CD4-positive, alpha-beta T cell (primary cell): ENCODE measurements around the gene C5orf47. TPM values are rescaled to one million over a fixed set of nuclear protein-coding genes. Genes with fewer than 3 reads are reported as not detected.

Experiments
- ATAC-seq: fragments of 200-7000 bp; cut with Tn5 transposase; one replicate; pipeline ENCODE4 v1.10.0; 2022; ENCODE audit warnings: mild to moderate bottlenecking; ENCODE audit not compliant: poor library complexity
- CTCF ChIA-PET: fragments of 350-600 bp; sonication (Branson Sonifier 250); formaldehyde crosslinking; loops from one replicate; lab custom pipeline; 2021; ENCODE audit warnings: antibody characterized with exemption, inconsistent platforms; lab: Charles Lee
- POLR2A ChIA-PET: fragments of 350-600 bp; sonication (Branson Sonifier 250); formaldehyde crosslinking; loops from one replicate; lab custom pipeline; 2021; ENCODE audit warnings: antibody characterized with exemption, inconsistent platforms; lab: Charles Lee
- DNase-seq, 14 experiments: peaks; one replicate each; pipeline ENCODE4 v3.0.0-alpha.2; 2013 to 2020; ENCODE audit warnings: mixed read lengths in 2 of 14
- H3K27ac ChIP-seq, 2 donors: one replicate each; pipeline versions ENCODE4 v1.5.1 to v1.7.0; 2013; ENCODE audit warnings: low read length in 2 of 2, low read depth in 1 of 2, mild to moderate bottlenecking in 1 of 2
- H3K27me3 ChIP-seq, 2 experiments: 1 replicate in 1 of 2; 2 replicates in 1 of 2; pipeline versions ENCODE4 v1.6.1 to v1.7.0; 2013; ENCODE audit warnings: low read length in 2 of 2, control low read depth in 1 of 2, mild to moderate bottlenecking in 1 of 2, moderate library complexity in 1 of 2; ENCODE audit not compliant: insufficient read depth in 2 of 2, control insufficient read depth in 1 of 2
- H3K36me3 ChIP-seq: one replicate; pipeline ENCODE4 v1.6.1; 2013; ENCODE audit warnings: low read length, control low read depth; ENCODE audit not compliant: insufficient read depth
- H3K4me1 ChIP-seq: one replicate; pipeline ENCODE4 v1.6.1; 2013; ENCODE audit warnings: low read length, control low read depth; ENCODE audit not compliant: insufficient read depth
- H3K4me3 ChIP-seq: one replicate; pipeline ENCODE4 v1.5.1; 2013; ENCODE audit warnings: mild to moderate bottlenecking, low read length, moderate library complexity
- H3K9me3 ChIP-seq, 2 experiments: 1 replicate in 1 of 2; 2 replicates in 1 of 2; pipeline versions ENCODE4 v1.6.1 to v1.7.0; 2013; ENCODE audit warnings: low read length in 2 of 2, mild to moderate bottlenecking in 2 of 2, control low read depth in 1 of 2, moderate library complexity in 1 of 2; ENCODE audit not compliant: control insufficient read depth in 1 of 2, insufficient read depth in 1 of 2
- H3K27ac Mint-ChIP-seq: one replicate; pipeline ENCODE4 v1.8.0; 2020; ENCODE audit warnings: mixed read lengths
- H3K27me3 Mint-ChIP-seq: one replicate; pipeline ENCODE4 v1.8.0; 2021; ENCODE audit warnings: mixed read lengths
- H3K36me3 Mint-ChIP-seq: one replicate; pipeline ENCODE4 v1.8.0; 2021; ENCODE audit warnings: low read depth, mixed read lengths
- H3K4me1 Mint-ChIP-seq: one replicate; pipeline ENCODE4 v1.8.0; 2021; ENCODE audit warnings: low read depth, mixed read lengths
- H3K4me3 Mint-ChIP-seq: one replicate; pipeline ENCODE4 v1.8.0; 2020; ENCODE audit warnings: mild to moderate bottlenecking, mixed read lengths
- H3K9me3 Mint-ChIP-seq: one replicate; pipeline ENCODE4 v1.8.0; 2020; ENCODE audit warnings: mixed read lengths
- intact Hi-C, 2 experiments: fragments of 100-400 bp; cut with DNase I in 1 of 2; cut with micrococcal nuclease in 1 of 2; formaldehyde crosslinking; loops; one replicate each; pipeline versions ENCODE4 v1.15.1 to v1.9.0; 2023 to 2025; cut with DNase I, micrococcal nuclease
- total RNA-seq, 174 experiments: library from RNA in 2 of 174; stranded (reverse) in 2 of 174; gene quantifications; one replicate each; pipeline ENCODE4 v1.2.3 and lab custom pipeline; 2021 to 2026
- TF ChIP-seq, protein P1 (sequence below): fragments of 200-600 bp; IDR thresholded peaks from one replicate; pipeline ENCODE4 v1.8.0; 2022; ENCODE audit warnings: antibody characterized with exemption, mild to moderate bottlenecking

C5orf47 gene
- total RNA-seq, 2 experiments from 2014 or later = not detected

GRCh38 chr5:173972607-173972924 is 16.4 kb upstream of the C5orf47 start:
- no peak overlapping the region for H3K27ac Mint-ChIP-seq
- intact Hi-C loops = loop anchor here in 1 of 2 experiments (2.0 to 10.0 kb wide), 4 partner anchors 85 to 1008 kb away; partner anchors contain the start of gene CPEB4
- H3K4me3 Mint-ChIP-seq = peak overlapping the region; percentile 82

GRCh38 chr5:173972925-173973615 is 15.9 kb upstream of the C5orf47 start:
- Mint-ChIP-seq H3K27me3 (peaks cover 20% of the 10 kb centered on the region), H3K27ac (no peak overlapping the region), H3K4me1 (peaks cover 12% of the 10 kb centered on the region), H3K9me3 (no peaks in the 10 kb centered on the region), H3K4me3 (peak overlapping the region; percentile 82), H3K36me3 (no peaks in the 10 kb centered on the region)
- TF ChIP-seq, protein P1, sequence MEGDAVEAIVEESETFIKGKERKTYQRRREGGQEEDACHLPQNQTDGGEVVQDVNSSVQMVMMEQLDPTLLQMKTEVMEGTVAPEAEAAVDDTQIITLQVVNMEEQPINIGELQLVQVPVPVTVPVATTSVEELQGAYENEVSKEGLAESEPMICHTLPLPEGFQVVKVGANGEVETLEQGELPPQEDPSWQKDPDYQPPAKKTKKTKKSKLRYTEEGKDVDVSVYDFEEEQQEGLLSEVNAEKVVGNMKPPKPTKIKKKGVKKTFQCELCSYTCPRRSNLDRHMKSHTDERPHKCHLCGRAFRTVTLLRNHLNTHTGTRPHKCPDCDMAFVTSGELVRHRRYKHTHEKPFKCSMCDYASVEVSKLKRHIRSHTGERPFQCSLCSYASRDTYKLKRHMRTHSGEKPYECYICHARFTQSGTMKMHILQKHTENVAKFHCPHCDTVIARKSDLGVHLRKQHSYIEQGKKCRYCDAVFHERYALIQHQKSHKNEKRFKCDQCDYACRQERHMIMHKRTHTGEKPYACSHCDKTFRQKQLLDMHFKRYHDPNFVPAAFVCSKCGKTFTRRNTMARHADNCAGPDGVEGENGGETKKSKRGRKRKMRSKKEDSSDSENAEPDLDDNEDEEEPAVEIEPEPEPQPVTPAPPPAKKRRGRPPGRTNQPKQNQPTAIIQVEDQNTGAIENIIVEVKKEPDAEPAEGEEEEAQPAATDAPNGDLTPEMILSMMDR = peak; percentile 79
- ChIA-PET CTCF (interaction anchor here (0.8 to 3.0 kb wide), 11 partner anchors 38 to 679 kb away, joined by 3 to 22 read pairs (median 3); partner anchors contain the start of gene BOD1), POLR2A (interaction anchor here (1.1 to 2.6 kb wide), 3 partner anchors 55 to 357 kb away, joined by 5 to 18 read pairs (median 6); partner anchors contain the start of genes BOD1 and CPEB4)
- Histone ChIP-seq H3K4me1 (peaks cover 14% of the 10 kb centered on the region), H3K27ac (no peak overlapping the region), H3K4me3 (peak overlapping the region; percentile 45), H3K9me3 (no peaks in the 10 kb centered on the region), H3K36me3 (no peaks in the 10 kb centered on the region), H3K27me3 (peaks cover 0 to 4% of the 10 kb centered on the region in 2 experiments)
- intact Hi-C loops = loop anchor here (1.0 to 10.0 kb wide), 5 partner anchors 86 to 1008 kb away; partner anchors contain the start of gene CPEB4 (in 1 of the 2)
- ATAC-seq (peak; percentile 82), DNase-seq (peak; percentile 62 to 86 (median 68))

More at GRCh38 chr5:173972607-173972924, 16.4 kb upstream of the C5orf47 start:
- peaks cover 14% of the 10 kb centered on the region for H3K4me1 ChIP-seq
- no peaks in the 10 kb centered on the region for H3K36me3 Mint-ChIP-seq
- DNase-seq = no peak
- H3K27me3 Mint-ChIP-seq = peaks cover 16% of the 10 kb centered on the region
- no peak for ATAC-seq
- no peaks in the 10 kb centered on the region for H3K36me3 ChIP-seq
- TF ChIP-seq, protein P1 = no peak
- CTCF ChIA-PET = interaction anchor here (1.0 to 3.0 kb wide), 9 partner anchors 42 to 679 kb away, joined by 3 to 22 read pairs (median 3); partner anchors contain the start of gene BOD1
- no peaks in the 10 kb centered on the region for H3K9me3 Mint-ChIP-seq
- POLR2A ChIA-PET = interaction anchor here (1.1 to 2.6 kb wide), 3 partner anchors 54 to 357 kb away, joined by 5 to 18 read pairs (median 6); partner anchors contain the start of genes BOD1 and CPEB4
- peaks cover 0 to 4% of the 10 kb centered on the region in 2 experiments for H3K27me3 ChIP-seq
- no peak overlapping the region for H3K27ac ChIP-seq
- H3K4me1 Mint-ChIP-seq = peaks cover 12% of the 10 kb centered on the region
- peak overlapping the region; percentile 45 for H3K4me3 ChIP-seq
- no peaks in the 10 kb centered on the region for H3K9me3 ChIP-seq

DNA sequence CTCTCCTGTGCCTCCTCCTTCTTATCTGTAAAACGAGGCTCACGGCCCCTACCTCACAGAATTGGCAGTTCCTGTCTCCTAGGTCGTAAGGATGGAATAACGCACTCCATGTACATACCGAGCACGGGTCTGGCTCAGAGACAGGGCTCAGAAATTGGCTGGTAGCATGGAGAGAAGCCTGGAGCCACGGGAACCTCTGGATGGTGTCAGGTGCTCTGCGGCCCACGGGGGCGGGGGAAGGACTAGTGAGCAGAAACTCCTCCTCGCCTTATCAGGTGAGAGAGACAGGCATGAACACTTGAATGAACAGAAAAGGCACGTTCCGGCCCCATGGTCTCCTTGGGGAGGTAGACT is 15.4 kb upstream of the C5orf47 start:
- Mint-ChIP-seq H3K4me1 (peaks cover 12% of the 10 kb centered on the region), H3K27me3 (peaks cover 23% of the 10 kb centered on the region), H3K36me3 (no peaks in the 10 kb centered on the region), H3K4me3 (peak overlapping the region; percentile 82), H3K27ac (no peak overlapping the region), H3K9me3 (no peaks in the 10 kb centered on the region)
- POLR2A ChIA-PET = interaction anchor here (1.1 to 2.6 kb wide), 3 partner anchors 55 to 358 kb away, joined by 5 to 18 read pairs (median 6); partner anchors contain the start of genes BOD1 and CPEB4
- H3K36me3 ChIP-seq = no peaks in the 10 kb centered on the region
- TF ChIP-seq, protein P1 = no peak
- H3K4me1 ChIP-seq = peaks cover 14% of the 10 kb centered on the region
- peaks cover 0 to 4% of the 10 kb centered on the region in 2 experiments for H3K27me3 ChIP-seq
- intact Hi-C loops = loop anchor here (1.0 to 10.0 kb wide), 5 partner anchors 86 to 1009 kb away; partner anchors contain the start of gene CPEB4 (in 1 of the 2)
- CTCF ChIA-PET = interaction anchor here (0.8 to 3.0 kb wide), 11 partner anchors 38 to 680 kb away, joined by 3 to 22 read pairs (median 3); partner anchors contain the start of gene BOD1
- peak in 1 of 14 experiments; percentile 30 for DNase-seq
- no peaks in the 10 kb centered on the region for H3K9me3 ChIP-seq
- H3K4me3 ChIP-seq = peak overlapping the region; percentile 45
- H3K27ac ChIP-seq = no peak overlapping the region
- ATAC-seq = peak; percentile 35
